Sigmoid colon (tissue), 7 donors: ENCODE data around the gene OPA3. TPM values are rescaled to one million over a fixed set of nuclear protein-coding genes. Genes with fewer than 3 reads are reported as not detected.

Experiments used
- DNase-seq: peaks from one replicate; pipeline ENCODE4 v3.0.0-alpha.2; 2019
- H3K27ac ChIP-seq, 4 donors: fragments of 200-600 bp; sonication (generic); one replicate each; pipeline ENCODE4 v1.5.1; 2016 to 2019; ENCODE audit warnings: mild to moderate bottlenecking in 1 of 4
- H3K27me3 ChIP-seq, 3 donors: fragments of 200-600 bp; sonication (generic); one replicate each; pipeline ENCODE4 v1.5.1; 2019; ENCODE audit warnings: mild to moderate bottlenecking in 1 of 3
- H3K36me3 ChIP-seq, 4 donors: fragments of 200-600 bp; sonication (generic); one replicate each; pipeline ENCODE4 v1.5.1; 2016 to 2019
- H3K4me1 ChIP-seq, 4 donors: fragments of 200-600 bp; sonication (generic); one replicate each; pipeline ENCODE4 v1.5.1; 2017 to 2019
- H3K4me3 ChIP-seq, 4 donors: fragments of 200-600 bp; sonication (generic); one replicate each; pipeline ENCODE4 v1.5.1; 2017 to 2019; ENCODE audit warnings: mild to moderate bottlenecking in 2 of 4, moderate library complexity in 1 of 4
- H3K9me3 ChIP-seq, 4 donors: fragments of 200-600 bp in 3 of 4; sonication (generic) in 3 of 4; one replicate each; pipeline versions ENCODE4 v1.5.1 to v1.6.1; 2013 to 2019
- EP300 ChIP-seq, 4 donors: sonication (generic); formaldehyde crosslinking; IDR thresholded peaks; one replicate each; pipeline ENCODE4 v1.6.1; 2017; ENCODE audit warnings: antibody characterized with exemption in 4 of 4
- POLR2A ChIP-seq, 2 donors: fragments of 450-650 bp; IDR thresholded peaks; one replicate each; pipeline ENCODE4 v1.6.1; 2016; ENCODE audit warnings: antibody characterized with exemption in 2 of 2, mild to moderate bottlenecking in 2 of 2, moderate library complexity in 2 of 2
- POLR2AphosphoS5 ChIP-seq, 4 donors: sonication (generic); formaldehyde crosslinking; IDR thresholded peaks; one replicate each; pipeline ENCODE4 v1.6.1; 2017; ENCODE audit warnings: antibody characterized with exemption in 4 of 4
- WGBS, 2 donors: extraction: QIAGEN DNeasy Blood & Tissue Kit; methylation state at CpG; one replicate each; pipeline ENCODE4 v1.1.7; 2013; 5-methylcytosine and 5-hydroxymethylcytosine counted together
- intact Hi-C: fragments of 100-400 bp; cut with DNase I; formaldehyde crosslinking; loops from one replicate; pipeline ENCODE4 v1.15.1; 2023
- polyA plus RNA-seq, 3 donors: library from polyadenylated mRNA; stranded (reverse); fragments of 200-250 nt; gene quantifications; one replicate each; pipeline ENCODE4 v1.2.3, GENCODE V29; 2013
- total RNA-seq, 4 donors: library from RNA; depleted of rRNA; stranded (reverse); fragments of >200 nt; gene quantifications; one replicate each; pipeline ENCODE4 v1.1.0, GENCODE V29; 2016
- TF ChIP-seq, protein P1 (sequence below), 4 experiments: fragments of 450-650 bp in 3 of 4; fragments of 200-600 bp in 1 of 4; IDR thresholded peaks; one replicate each; pipeline ENCODE4 v1.5.1; 2016 to 2019; ENCODE audit warnings: antibody characterized with exemption in 4 of 4, mild to moderate bottlenecking in 3 of 4, moderate library complexity in 2 of 4
- donor health status: healthy with polysubstance abuse.
- donor health status: Bipolar disorder and iron deficiency.
- donor health status: healthy.

OPA3 gene
- total and polyA plus RNA-seq, 7 donors, result 3.0 to 11.3 (median 7.2) TPM

DNA sequence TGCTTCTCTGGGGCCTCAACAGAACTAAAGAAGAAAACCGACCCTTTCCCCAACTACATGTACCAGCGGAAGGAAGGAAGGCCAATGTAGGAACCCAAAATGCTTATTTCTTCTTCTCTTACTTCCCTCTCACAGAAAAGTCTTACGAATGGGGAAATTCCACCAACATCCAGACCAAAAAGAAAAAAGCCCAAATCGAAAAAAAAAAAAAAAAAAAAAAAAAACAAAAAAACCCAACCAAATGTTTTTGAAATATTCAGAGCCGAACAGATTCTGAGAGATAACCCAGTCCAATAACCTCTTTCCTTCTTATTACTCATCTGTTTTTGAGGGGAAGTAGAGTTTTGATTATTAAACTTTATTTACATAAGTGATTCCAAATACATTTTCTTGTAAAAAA is 82.5 kb downstream of the OPA3 start:
- Histone ChIP-seq H3K4me1 (peaks cover 0 to 28% (median 26%) of the 10 kb centered on the region in 4 donors), H3K27me3 (peaks cover 4 to 35% (median 11%) of the 10 kb centered on the region in 3 donors), H3K9me3 (no peaks in the 10 kb centered on the region), H3K36me3 (no peaks in the 10 kb centered on the region), H3K27ac (no peak overlapping the region), H3K4me3 (no peak overlapping the region)
- DNase-seq, result no peak
- intact Hi-C loops, result loop anchor here (10.0 kb wide), 2 partner anchors 283 to 747 kb away; partner anchors contain the start of gene DMPK
- WGBS, 2 donors, result 75 to 78% methylated on average over 5 of the region's 5 CpGs
- TF ChIP-seq, protein P1, sequence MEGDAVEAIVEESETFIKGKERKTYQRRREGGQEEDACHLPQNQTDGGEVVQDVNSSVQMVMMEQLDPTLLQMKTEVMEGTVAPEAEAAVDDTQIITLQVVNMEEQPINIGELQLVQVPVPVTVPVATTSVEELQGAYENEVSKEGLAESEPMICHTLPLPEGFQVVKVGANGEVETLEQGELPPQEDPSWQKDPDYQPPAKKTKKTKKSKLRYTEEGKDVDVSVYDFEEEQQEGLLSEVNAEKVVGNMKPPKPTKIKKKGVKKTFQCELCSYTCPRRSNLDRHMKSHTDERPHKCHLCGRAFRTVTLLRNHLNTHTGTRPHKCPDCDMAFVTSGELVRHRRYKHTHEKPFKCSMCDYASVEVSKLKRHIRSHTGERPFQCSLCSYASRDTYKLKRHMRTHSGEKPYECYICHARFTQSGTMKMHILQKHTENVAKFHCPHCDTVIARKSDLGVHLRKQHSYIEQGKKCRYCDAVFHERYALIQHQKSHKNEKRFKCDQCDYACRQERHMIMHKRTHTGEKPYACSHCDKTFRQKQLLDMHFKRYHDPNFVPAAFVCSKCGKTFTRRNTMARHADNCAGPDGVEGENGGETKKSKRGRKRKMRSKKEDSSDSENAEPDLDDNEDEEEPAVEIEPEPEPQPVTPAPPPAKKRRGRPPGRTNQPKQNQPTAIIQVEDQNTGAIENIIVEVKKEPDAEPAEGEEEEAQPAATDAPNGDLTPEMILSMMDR (IDR thresholded peaks at IDR 0.05), result no peak
- no peak for TF ChIP-seq POLR2A (IDR thresholded peaks at IDR 0.05)
- TF ChIP-seq EP300 (IDR thresholded peaks at IDR 0.05), result no peak
- no peak for TF ChIP-seq POLR2AphosphoS5 (IDR thresholded peaks at IDR 0.05)

GRCh38 chr19:45501730-45502014 is 82.9 kb downstream of the OPA3 start:
- DNase-seq, result no peak
- intact Hi-C loops, result loop anchor here (10.0 kb wide), 2 partner anchors 283 to 747 kb away; partner anchors contain the start of gene DMPK
- Histone ChIP-seq H3K27me3 (peaks cover 4 to 35% (median 11%) of the 10 kb centered on the region in 3 donors), H3K9me3 (no peaks in the 10 kb centered on the region), H3K4me3 (no peak overlapping the region), H3K36me3 (no peaks in the 10 kb centered on the region), H3K27ac (no peak overlapping the region), H3K4me1 (peaks cover 0 to 29% (median 27%) of the 10 kb centered on the region in 4 donors)
- no peak for TF ChIP-seq POLR2AphosphoS5 (IDR thresholded peaks at IDR 0.05)
- TF ChIP-seq POLR2A (IDR thresholded peaks at IDR 0.05), result no peak
- TF ChIP-seq, protein P1 (IDR thresholded peaks at IDR 0.05), result no peak
- WGBS, 2 donors, result 78 to 80% methylated on average over 2 of the region's 2 CpGs

DNA sequence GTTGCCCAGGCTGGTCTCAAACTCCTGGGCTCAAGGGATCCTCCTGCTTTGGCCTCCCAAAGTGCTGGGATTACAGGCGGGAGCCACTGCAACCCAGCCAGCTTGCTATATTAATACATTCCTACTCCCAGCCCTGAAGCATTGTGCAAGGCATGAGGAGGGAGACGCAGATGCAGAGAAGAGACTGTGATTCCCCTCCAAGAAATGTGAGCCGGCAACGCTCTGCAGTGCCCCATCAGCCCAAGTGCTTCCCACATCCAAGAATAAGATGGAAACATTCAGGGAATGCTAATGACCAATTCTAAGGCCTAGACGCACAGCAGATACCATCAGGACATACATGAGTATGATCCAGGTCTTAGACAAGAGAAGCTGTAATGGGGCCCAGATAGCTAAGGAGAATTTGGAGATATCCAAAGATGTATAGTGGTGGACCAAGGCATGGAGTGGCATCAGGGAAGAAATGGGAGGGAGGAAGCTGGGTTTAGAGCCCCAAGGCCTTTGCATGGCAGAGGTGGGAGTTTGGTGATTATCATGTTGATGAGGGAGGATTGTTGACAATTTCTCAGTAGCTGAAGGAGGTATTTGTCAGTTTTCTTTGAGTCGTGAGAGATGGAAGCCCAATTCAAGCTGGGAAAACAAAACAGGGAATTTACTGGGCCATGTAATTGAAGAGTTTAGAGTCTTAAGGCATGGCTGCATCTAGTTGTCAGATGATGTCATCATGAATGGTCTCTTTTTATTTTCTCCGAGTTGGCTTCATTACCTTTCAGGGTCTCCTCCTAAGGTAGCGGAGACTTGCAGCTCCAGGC is 83.5 kb downstream of the OPA3 start:
- DNase-seq, result no peak
- H3K36me3 ChIP-seq, result no peaks in the 10 kb centered on the region
- TF ChIP-seq, protein P1 (IDR thresholded peaks at IDR 0.05), result no peak
- TF ChIP-seq EP300 (IDR thresholded peaks at IDR 0.05), result no peak
- TF ChIP-seq POLR2AphosphoS5 (IDR thresholded peaks at IDR 0.05), result no peak
- TF ChIP-seq POLR2A (IDR thresholded peaks at IDR 0.05), result no peak
- intact Hi-C loops, result loop anchor here (10.0 kb wide), 2 partner anchors 284 to 746 kb away; partner anchors contain the start of gene DMPK
- H3K9me3 ChIP-seq, result no peaks in the 10 kb centered on the region
- no peak overlapping the region for H3K4me3 ChIP-seq
- H3K27ac ChIP-seq, result no peak overlapping the region
- peaks cover 0 to 34% (median 31%) of the 10 kb centered on the region in 4 donors for H3K4me1 ChIP-seq
- H3K27me3 ChIP-seq, result peaks cover 4 to 35% (median 11%) of the 10 kb centered on the region in 3 donors
- WGBS, 2 donors, result 89 to 93% methylated on average over 8 of the region's 8 CpGs

DNA sequence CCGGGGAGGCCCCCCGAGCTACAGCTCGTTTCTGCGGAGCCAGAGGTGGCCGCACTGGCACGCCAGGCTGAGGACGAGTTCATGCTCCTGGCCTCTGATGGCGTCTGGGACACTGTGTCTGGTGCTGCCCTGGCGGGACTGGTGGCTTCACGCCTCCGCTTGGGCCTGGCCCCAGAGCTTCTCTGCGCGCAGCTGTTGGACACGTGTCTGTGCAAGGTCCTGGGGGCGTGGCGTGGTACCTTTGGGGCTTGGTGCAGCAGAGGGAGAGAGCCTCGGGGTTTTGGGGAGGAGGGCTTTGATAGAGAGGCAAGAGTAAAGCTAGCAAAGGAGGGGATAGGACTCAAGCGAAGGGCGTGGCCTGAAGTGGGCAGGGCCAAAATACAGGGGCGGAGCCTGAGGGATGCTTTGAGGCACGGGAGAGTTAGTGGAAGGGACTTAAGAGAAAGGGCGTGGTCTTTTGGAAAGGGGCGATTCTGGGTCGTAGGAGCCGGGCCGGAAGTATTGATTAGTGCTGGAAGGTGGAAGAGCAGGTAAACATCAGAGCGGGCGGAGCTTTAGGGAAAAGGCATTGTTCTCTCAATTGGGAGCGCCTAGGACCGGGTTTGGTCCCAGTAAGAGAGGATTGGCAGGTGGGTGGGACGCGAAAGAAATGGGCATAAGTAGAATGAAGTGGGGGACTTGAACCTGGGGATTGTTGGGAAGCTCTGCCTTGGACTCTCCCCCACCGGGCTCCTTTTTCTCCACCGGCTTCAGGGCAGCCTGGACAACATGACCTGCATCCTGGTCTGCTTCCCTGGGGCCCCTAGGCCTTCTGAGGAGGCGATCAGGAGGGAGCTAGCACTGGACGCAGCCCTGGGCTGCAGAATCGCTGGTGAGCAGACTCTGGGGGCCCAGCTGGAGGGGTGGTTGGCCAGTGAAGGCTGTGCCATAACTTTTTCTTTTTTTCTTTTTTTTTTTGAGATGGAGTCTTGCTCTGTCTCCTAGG is 85.1 kb downstream of the OPA3 start:
- no peaks in the 10 kb centered on the region for H3K36me3 ChIP-seq
- peaks cover 4 to 35% (median 11%) of the 10 kb centered on the region in 3 donors for H3K27me3 ChIP-seq
- no peaks in the 10 kb centered on the region for H3K9me3 ChIP-seq
- DNase-seq, result no peak
- H3K4me3 ChIP-seq, result peak overlapping the region in 1 of 4 donors; percentile 31
- H3K27ac ChIP-seq, result no peak overlapping the region
- WGBS, 2 donors, result 14 to 17% methylated on average over 37 of the region's 37 CpGs
- H3K4me1 ChIP-seq, result peaks cover 0 to 37% (median 31%) of the 10 kb centered on the region in 4 donors
- intact Hi-C loops, result loop anchor here (10.0 kb wide), 2 partner anchors 285 to 745 kb away; partner anchors contain the start of gene DMPK
- TF ChIP-seq POLR2A (IDR thresholded peaks at IDR 0.05), result no peak
